Measurements from ENCODE around the gene EPAS1. TPM values are rescaled to one million over a fixed set of nuclear protein-coding genes. Genes with fewer than 3 reads are reported as not detected.

EPAS1 gene
- total RNA-seq, 1 experiment from 2014 or later, result 106 TPM

- Histone ChIP-seq H3K9me3 (ENCODE audit: control insufficient read depth, insufficient read depth, low read depth, low read length) (no peaks in the 10 kb centered on the region), H3K36me3 (ENCODE audit: control insufficient read depth, insufficient read depth, low read length) (no peaks in the 10 kb centered on the region), H3K27me3 (ENCODE audit: control insufficient read depth, insufficient read depth, low read length) (no peaks in the 10 kb centered on the region; the same call in 1 of the 2 replicates), H3K4me1 (ENCODE audit: control insufficient read depth, insufficient read depth, low read length) (no peaks in the 10 kb centered on the region), H3K4me3 (ENCODE audit: low read depth in 2 of 2, low read length in 2 of 2) (no peak overlapping the region), H3K27ac (ENCODE audit: low read length) (no peak overlapping the region)
- no TSS peak for BruUV-seq (replicated peaks)
- ATAC-seq (no peak), DNase-seq (ENCODE audit: low read depth, low spot score) (no peak)
- TF ChIP-seq POLR2AphosphoS5 (IDR thresholded peaks at IDR 0.05; ENCODE audit: low read depth, low read length) (no peak), REST (IDR thresholded peaks at IDR 0.05; ENCODE audit: insufficient read depth in 1 of 2, low read depth in 2 of 2, low read length in 1 of 2) (no peak), CTCF (IDR thresholded peaks at IDR 0.05) (no peak), SIN3A (IDR thresholded peaks at IDR 0.05; ENCODE audit: borderline replicate concordance, insufficient read depth, low read depth, low read length) (no peak), TCF7L2 (IDR thresholded peaks at IDR 0.05; ENCODE audit: low read depth, low read length) (no peak)
- intact Hi-C loops (cut with micrococcal nuclease; ENCODE audit: unreplicated experiment) (no loop called here), in situ Hi-C loops (cut with HindIII; ENCODE audit: low pct_unique_long_range_greater_than_20kb, low sequenced_read_pairs) (no loop called here)
- CTCF ChIA-PET, result no interaction called here
- POLR2A ChIA-PET, result no interaction called here
Measured at GRCh38 chr2:46269001-46269400, 28.2 kb upstream of the EPAS1 start.

GRCh38 chr2:46269544-46270273 lies 27.5 kb upstream of the EPAS1 start:
- no TSS peak for BruUV-seq (replicated peaks)

More at GRCh38 chr2:46269544-46270273, 27.5 kb upstream of the EPAS1 start:
- ChIA-PET POLR2A (no interaction called here), CTCF (no interaction called here)
- no peak overlapping the region for H3K4me3 ChIP-seq (ENCODE audit: low read depth in 2 of 2, low read length in 2 of 2)
- no peaks in the 10 kb centered on the region for H3K9me3 ChIP-seq (ENCODE audit: control insufficient read depth, insufficient read depth, low read depth, low read length)
- ATAC-seq, result no peak
- no peaks in the 10 kb centered on the region; the same call in 1 of the 2 replicates for H3K27me3 ChIP-seq (ENCODE audit: control insufficient read depth, insufficient read depth, low read length)
- H3K4me1 ChIP-seq (ENCODE audit: control insufficient read depth, insufficient read depth, low read length), result no peaks in the 10 kb centered on the region
- no peak overlapping the region for H3K27ac ChIP-seq (ENCODE audit: low read length)
- intact Hi-C loops (cut with micrococcal nuclease; ENCODE audit: unreplicated experiment) (no loop called here), in situ Hi-C loops (cut with HindIII; ENCODE audit: low pct_unique_long_range_greater_than_20kb, low sequenced_read_pairs) (no loop called here)
- no peak for TF ChIP-seq POLR2AphosphoS5 (IDR thresholded peaks at IDR 0.05; ENCODE audit: low read depth, low read length)
- TF ChIP-seq SIN3A (IDR thresholded peaks at IDR 0.05; ENCODE audit: borderline replicate concordance, insufficient read depth, low read depth, low read length), result no peak
- no peak for TF ChIP-seq CTCF (IDR thresholded peaks at IDR 0.05)
- TF ChIP-seq TCF7L2 (IDR thresholded peaks at IDR 0.05; ENCODE audit: low read depth, low read length), result no peak
- TF ChIP-seq REST (IDR thresholded peaks at IDR 0.05; ENCODE audit: insufficient read depth in 1 of 2, low read depth in 2 of 2, low read length in 1 of 2), result no peak
- no peak for DNase-seq (ENCODE audit: low read depth, low spot score)
- no peaks in the 10 kb centered on the region for H3K36me3 ChIP-seq (ENCODE audit: control insufficient read depth, insufficient read depth, low read length)

All from Panc1 (cell line).